Adrenal gland (tissue), 12 donors: ENCODE measurements around the gene IRAK3. TPM values are rescaled to one million over a fixed set of nuclear protein-coding genes. Genes with fewer than 3 reads are reported as not detected.
"Not testable (repeated sequence)": the region's sequence is repeated elsewhere in the genome, so short reads cannot be mapped to it uniquely, and the experiment has no call there.

Experiments
- DNase-seq, 7 donors: peaks; one replicate each; pipeline ENCODE4 v3.0.0-alpha.2; 2019 to 2020
- H3K27ac ChIP-seq, 5 donors: fragments of 200-600 bp; sonication (generic) in 4 of 5; 1 replicate in 3 of 5; 2 replicates in 2 of 5; pipeline versions ENCODE4 v1.5.1 to v1.8.0; 2016 to 2020; ENCODE audit warnings: mild to moderate bottlenecking in 1 of 5
- H3K27me3 ChIP-seq: fragments of 200-600 bp; 2 replicates; pipeline ENCODE4 v1.8.0; 2021
- H3K36me3 ChIP-seq, 2 donors: fragments of 200-600 bp; replicated peaks in 1 of 2; 1 replicate in 1 of 2; 2 replicates in 1 of 2; pipeline versions ENCODE4 v1.5.1 to v1.8.0; 2018 to 2022
- H3K4me1 ChIP-seq, 2 donors: fragments of 200-600 bp; replicated peaks in 1 of 2; 1 replicate in 1 of 2; 2 replicates in 1 of 2; pipeline versions ENCODE4 v1.5.1 to v1.8.0; 2018 to 2021
- H3K4me3 ChIP-seq, 4 donors: fragments of 200-600 bp; sonication (generic) in 3 of 4; one replicate each; pipeline ENCODE4 v1.5.1; 2016 to 2018
- H3K9me3 ChIP-seq, 3 donors: fragments of 200-600 bp; sonication (generic) in 1 of 3; replicated peaks in 1 of 3; 1 replicate in 2 of 3; 2 replicates in 1 of 3; pipeline versions ENCODE4 v1.5.1 to v1.8.0; 2016 to 2021
- CTCF ChIP-seq, 6 experiments: fragments of 450-650 bp in 4 of 6; fragments of 200-600 bp in 2 of 6; sonication (generic) in 1 of 6; IDR thresholded peaks; 1 replicate in 5 of 6; 2 replicates in 1 of 6; pipeline versions ENCODE4 v1.5.1 to v1.8.0; 2016 to 2021; ENCODE audit warnings: antibody characterized with exemption in 6 of 6, mild to moderate bottlenecking in 2 of 6, moderate library complexity in 1 of 6
- POLR2A ChIP-seq, 2 donors: fragments of 450-650 bp; IDR thresholded peaks; one replicate each; pipeline ENCODE4 v1.6.1; 2017; ENCODE audit warnings: antibody characterized with exemption in 2 of 2, mild to moderate bottlenecking in 2 of 2, moderate library complexity in 1 of 2
- WGBS, 4 donors: extraction: QIAGEN DNeasy Blood & Tissue Kit in 2 of 4; methylation state at CpG; one replicate each; pipeline versions ENCODE4 v1.1.5 to v1.1.7; 2013 to 2017; 5-methylcytosine and 5-hydroxymethylcytosine counted together
- intact Hi-C, 2 donors: fragments of 100-400 bp; cut with DNase I; formaldehyde crosslinking; loops; one replicate each; pipeline versions ENCODE4 v1.14.1 to v1.15.0; 2022 to 2023
- polyA plus RNA-seq, 3 donors: library from polyadenylated mRNA; stranded (reverse); fragments of 200-250 nt in 2 of 3; fragments of 350-450 nt in 1 of 3; fragmentation: Illumina TruSeq in 1 of 3; extraction: RNeasy Lipid Tissue Mini Kit (QIAGEN cat#74804) in 1 of 3; gene quantifications; one replicate each; pipeline ENCODE4 v1.2.3, GENCODE V29; 2013 to 2014
- total RNA-seq, 9 donors: library from RNA; depleted of rRNA in 4 of 9; stranded (reverse); fragments of >200 nt in 4 of 9; fragments of 120-200 nt in 1 of 9; fragmentation: NEBNext Ultra II Directional in 1 of 9; extraction: Animal tissue kit (Norgen Biotek cat#: 25700) in 1 of 9; gene quantifications; one replicate each; pipeline versions ENCODE4 v1.1.0 to v1.2.4, GENCODE V29; 2013 to 2023
- donor health status: healthy with polysubstance abuse.
- donor health status: Bipolar disorder and iron deficiency.
- donor health status: DM: yes; HTN: yes; CAD: no.
- donor health status: DM: no; HTN: no; CAD: no.
- donor health status: DM: no; HTN: no; CAD: no.
- donor health status: DM: yes; HTN: yes; CAD: no.

Gene IRAK3
- total and polyA plus RNA-seq, 12 donors: 3.3 to 29.0 (median 8.3) TPM

- no peaks in the 10 kb centered on the region for H3K27me3 ChIP-seq
- intact Hi-C loops: no loop called here
- peaks cover 11 to 25% of the 10 kb centered on the region in 2 donors for H3K4me1 ChIP-seq
- H3K4me3 ChIP-seq: peak within 1 kb of the TSS; percentile 44 to 88 (median 82)
- peak; percentile 87 to 92 (median 91) for DNase-seq
- TF ChIP-seq POLR2A (IDR thresholded peaks at IDR 0.05) (peak; percentile 36 to 80), CTCF (IDR thresholded peaks at IDR 0.05) (peak in 5 of 6 experiments; percentile 55 to 86 (median 66))
- 0 to 1% (median 0%) methylated on average over 30 to 67 of the region's 67 CpGs for WGBS, 4 donors
- no peaks in the 10 kb centered on the region for H3K36me3 ChIP-seq
- H3K27ac ChIP-seq: peak within 1 kb of the TSS; percentile 91 to 100 (median 99)
- H3K9me3 ChIP-seq: no peaks in the 10 kb centered on the region
These were observed 19.5 kb upstream of the IRAK3 start, which contains the start of gene TMBIM4 for GRCh38 chr12:66169221-66170170. TMBIM4 (minus strand) TSS chr12:66169996; CDS start chr12:66169951, 45 bp downstream.

- no peaks in the 10 kb centered on the region for H3K36me3 ChIP-seq
- peak overlapping the region in 2 of 5 donors; percentile 99 to 100 for H3K27ac ChIP-seq
- no peaks in the 10 kb centered on the region for H3K9me3 ChIP-seq
- WGBS, 4 donors: 93 to 96% (median 94%) methylated on average over 3 of the region's 3 CpGs
- no peak for TF ChIP-seq POLR2A (IDR thresholded peaks at IDR 0.05)
- no peak for DNase-seq
- H3K27me3 ChIP-seq: no peaks in the 10 kb centered on the region
- peaks cover 11 to 25% of the 10 kb centered on the region in 2 donors for H3K4me1 ChIP-seq
- intact Hi-C loops: no loop called here
- peak overlapping the region in 1 of 4 donors; percentile 84 for H3K4me3 ChIP-seq
These were observed 18.4 kb upstream of the IRAK3 start for GRCh38 chr12:66170606-66171005.

- H3K36me3 ChIP-seq, H3K4me1 ChIP-seq, DNase-seq, H3K27ac ChIP-seq, intact Hi-C loops, H3K4me3 ChIP-seq, H3K9me3 ChIP-seq, H3K27me3 ChIP-seq: not testable (repeated sequence)
- 95 to 96% (median 96%) methylated on average over 33 to 53 of the region's 54 CpGs for WGBS, 4 donors
These were observed 14.4 kb upstream of the IRAK3 start for GRCh38 chr12:66174391-66175325.

GRCh38 chr12:66176105-66176900 is 12.7 kb upstream of the IRAK3 start:
- TF ChIP-seq POLR2A (IDR thresholded peaks at IDR 0.05): no peak
- TF ChIP-seq CTCF (IDR thresholded peaks at IDR 0.05): no peak
- Histone ChIP-seq H3K27ac (no peak overlapping the region), H3K4me1 (no peaks in the 10 kb centered on the region), H3K4me3 (no peak overlapping the region), H3K27me3 (no peaks in the 10 kb centered on the region), H3K36me3 (no peaks in the 10 kb centered on the region), H3K9me3 (no peaks in the 10 kb centered on the region)
- intact Hi-C loops: no loop called here
- WGBS, 4 donors: 45 to 58% (median 53%) methylated on average over 1 of the region's 1 CpG
- no peak for DNase-seq
